ENCODE results near the gene GNPTG. TPM values are rescaled to one million over a fixed set of nuclear protein-coding genes. Genes with fewer than 3 reads are reported as not detected.

GNPTG gene
- total and polyA plus RNA-seq, 9 of the 15 experiments (the other 6 are each of a cell fraction or from before 2014, with no cell fraction given) = 0.69 to 33.3 (median 13.6) TPM

GRCh38 chr16:1333149-1333812 lies 18.4 kb upstream of the GNPTG start, which contains the start of gene BAIAP3 (continued):
- no peak for TF ChIP-seq FUS (optimal IDR thresholded peaks at IDR 0.05; ENCODE audit: low read depth, low read length)
- TF ChIP-seq MITF (IDR thresholded peaks at IDR 0.05) = no peak
- TF ChIP-seq NELFE (IDR thresholded peaks at IDR 0.05; ENCODE audit: insufficient read depth, insufficient read length) = no peak
- TF ChIP-seq MTA1 (IDR thresholded peaks at IDR 0.05; ENCODE audit: borderline replicate concordance) = peak; percentile 43; the same call in 1 of the 2 replicates
- peak; percentile 34; the same call in 1 of the 2 replicates for TF ChIP-seq POLR2AphosphoS5 (IDR thresholded peaks at IDR 0.05; ENCODE audit: control insufficient read depth, insufficient read depth, low read depth, low read length)
- TF ChIP-seq CREM (IDR thresholded peaks at IDR 0.05; ENCODE audit: low read depth) = 0 out of 2 replicates have a peak, but pooled peaks have one; percentile 8
- TF ChIP-seq KDM4B (IDR thresholded peaks at IDR 0.05; ENCODE audit: borderline replicate concordance in 2 of 2, low read depth in 1 of 2) = no peak
- TF ChIP-seq ZBTB5 (IDR thresholded peaks at IDR 0.05) = peak; percentile 73; the same call in 1 of the 2 replicates
- TF ChIP-seq DIDO1 (tag; IDR thresholded peaks at IDR 0.05; ENCODE audit: low read depth) = no peak
- TF ChIP-seq BHLHE40 (IDR thresholded peaks at IDR 0.05; ENCODE audit: low read length) = no peak
- no peak for TF ChIP-seq MIER1 (IDR thresholded peaks at IDR 0.05; ENCODE audit: low read depth)
- peak in 1 of 2 experiments; percentile 72; a peak in 1 of 4 replicates for TF ChIP-seq HDAC1 (IDR thresholded peaks at IDR 0.05)
- no peak for TF ChIP-seq ZNF277 (CRISPR knock-in tag; IDR thresholded peaks at IDR 0.05; ENCODE audit: borderline replicate concordance)
- no peak for TF ChIP-seq NR2C2 (CRISPR knock-in tag; IDR thresholded peaks at IDR 0.05)
- no peak for TF ChIP-seq NR2C2 (tag; IDR thresholded peaks at IDR 0.05)
- TF ChIP-seq ZNF740 (CRISPR knock-in tag; IDR thresholded peaks at IDR 0.05) = peak; percentile 15; the same call in 1 of the 2 replicates
- no peak for TF ChIP-seq ZNF740 (tag; IDR thresholded peaks at IDR 0.05)
- TF ChIP-seq RBFOX2 (IDR thresholded peaks at IDR 0.05; ENCODE audit: low read depth, low read length) = peak; percentile 80
- peak in 1 of 2 experiments; percentile 23; a peak in 2 of 4 replicates for TF ChIP-seq NRF1 (conservative IDR thresholded peaks at IDR 0.05 in 1 of 2, IDR thresholded peaks at IDR 0.05 in 1 of 2)
- no peak for TF ChIP-seq MYBL2 (IDR thresholded peaks at IDR 0.05; ENCODE audit: low read depth)
- TF ChIP-seq MYBL2 (CRISPR knock-in tag; IDR thresholded peaks at IDR 0.05; ENCODE audit: borderline replicate concordance) = no peak
- 0 out of 2 replicates have a peak, but pooled peaks have one; percentile 14 for TF ChIP-seq MAX (CRISPR knock-in tag; IDR thresholded peaks at IDR 0.05)
